ENCODE data around the gene GASK1A.

- TF ChIP-seq CTCF (IDR thresholded peaks at IDR 0.05) (no peak), POLR2A (IDR thresholded peaks at IDR 0.05) (no peak)
Measured at GRCh38 chr3:43097400-43098080, 118.4 kb downstream of the GASK1A start.
